HEK293T (cell line): ENCODE measurements around the gene TTLL3.

Experiments
- ARNT ChIP-seq: fragments of 450-650 bp; IDR thresholded peaks from 2 replicates; pipeline ENCODE4 v1.6.1; 2017; ENCODE audit warnings: mild to moderate bottlenecking
- BHLHE40 ChIP-seq: fragments of 450-650 bp; IDR thresholded peaks from 2 replicates; pipeline ENCODE4 v1.6.1; 2016; ENCODE audit warnings: mild to moderate bottlenecking, moderate library complexity, borderline replicate concordance
- CTBP1 ChIP-seq: fragments of 450-650 bp; IDR thresholded peaks from 2 replicates; pipeline ENCODE4 v1.6.1; 2016; ENCODE audit warnings: borderline replicate concordance
- FOXA1 ChIP-seq: fragments of 450-650 bp; IDR thresholded peaks from 2 replicates; pipeline ENCODE4 v1.6.1; 2016; ENCODE audit warnings: mild to moderate bottlenecking
- FOXK2 ChIP-seq: fragments of 450-650 bp; IDR thresholded peaks from 2 replicates; pipeline ENCODE4 v1.6.1; 2016; ENCODE audit warnings: mild to moderate bottlenecking
- FOXM1 ChIP-seq: fragments of 450-650 bp; IDR thresholded peaks from 2 replicates; pipeline ENCODE4 v1.6.1; 2017; ENCODE audit warnings: mild to moderate bottlenecking, borderline replicate concordance
- HDGF ChIP-seq: fragments of 450-650 bp; IDR thresholded peaks from 2 replicates; pipeline ENCODE4 v1.6.1; 2017; ENCODE audit warnings: antibody characterized with exemption, borderline replicate concordance
- LEF1 ChIP-seq: fragments of 450-650 bp; IDR thresholded peaks from 2 replicates; pipeline ENCODE4 v1.6.1; 2017; ENCODE audit warnings: mild to moderate bottlenecking, borderline replicate concordance
- NFRKB ChIP-seq: fragments of 450-650 bp; IDR thresholded peaks from 2 replicates; pipeline ENCODE4 v1.6.1; 2016; ENCODE audit warnings: mild to moderate bottlenecking, moderate library complexity
- PKNOX1 ChIP-seq: fragments of 450-650 bp; IDR thresholded peaks from 2 replicates; pipeline ENCODE4 v1.6.1; 2016
- SP1 ChIP-seq: fragments of 450-650 bp; IDR thresholded peaks from 2 replicates; pipeline ENCODE4 v1.6.1; 2017
- SUZ12 ChIP-seq: fragments of 450-650 bp; IDR thresholded peaks from 2 replicates; pipeline ENCODE4 v1.6.1; 2016; ENCODE audit warnings: mild to moderate bottlenecking
- TARDBP ChIP-seq: fragments of 450-650 bp; IDR thresholded peaks from 2 replicates; pipeline ENCODE4 v1.6.1; 2016
- ZNF384 ChIP-seq: fragments of 450-650 bp; IDR thresholded peaks from 2 replicates; pipeline ENCODE4 v1.6.1; 2016

- TF ChIP-seq HDGF (no peak), SUZ12 (no peak), LEF1 (no peak), FOXM1 (no peak), BHLHE40 (no peak), TARDBP (no peak), ZNF384 (no peak), FOXK2 (no peak), PKNOX1 (no peak), SP1 (no peak), FOXA1 (no peak), NFRKB (no peak), ARNT (no peak), CTBP1 (no peak)
Measured at GRCh38 chr3:9810846-9811245, 784 bp downstream of the TTLL3 start.
